Right lobe of liver (tissue), 6 donors: ENCODE data around the gene TSKS. TPM values are rescaled to one million over a fixed set of nuclear protein-coding genes. Genes with fewer than 3 reads are reported as not detected.

Source experiments
- ATAC-seq, 4 donors: fragments of 200-7000 bp; cut with Tn5 transposase; one replicate each; pipeline ENCODE4 v1.9.1; 2020; ENCODE audit warnings: mild to moderate bottlenecking in 4 of 4, moderate library complexity in 4 of 4
- DNase-seq, 3 donors: peaks; one replicate each; pipeline ENCODE4 v3.0.0-alpha.2; 2020
- H3K27ac ChIP-seq, 3 donors: fragments of 200-600 bp; one replicate each; pipeline ENCODE4 v1.8.0; 2022
- H3K27me3 ChIP-seq, 2 donors: fragments of 200-600 bp; one replicate each; pipeline ENCODE4 v1.8.0; 2022
- H3K36me3 ChIP-seq, 4 donors: fragments of 200-600 bp; sonication (generic) in 1 of 4; one replicate each; pipeline versions ENCODE4 v1.5.1 to v1.8.0; 2017 to 2022; ENCODE audit warnings: control low read depth in 1 of 4
- H3K4me1 ChIP-seq, 4 donors: fragments of 200-600 bp; sonication (generic) in 1 of 4; one replicate each; pipeline versions ENCODE4 v1.5.1 to v1.8.0; 2017 to 2022; ENCODE audit warnings: control low read depth in 1 of 4
- H3K4me3 ChIP-seq, 3 donors: fragments of 200-600 bp; one replicate each; pipeline ENCODE4 v1.8.0; 2022
- H3K9me3 ChIP-seq, 4 donors: fragments of 200-600 bp; sonication (generic) in 1 of 4; one replicate each; pipeline versions ENCODE4 v1.5.1 to v1.8.0; 2017 to 2022; ENCODE audit warnings: control low read depth in 1 of 4
- CTCF ChIP-seq, 4 donors: fragments of 200-600 bp in 3 of 4; fragments of 450-650 bp in 1 of 4; IDR thresholded peaks; one replicate each; pipeline versions ENCODE4 v1.5.1 to v1.8.0; 2016 to 2022; ENCODE audit warnings: antibody characterized with exemption in 4 of 4, mild to moderate bottlenecking in 2 of 4
- POLR2A ChIP-seq: fragments of 450-650 bp; IDR thresholded peaks from one replicate; pipeline ENCODE4 v1.6.1; 2017; ENCODE audit warnings: antibody characterized with exemption, mild to moderate bottlenecking
- WGBS: methylation state at CpG from one replicate; pipeline ENCODE4 v1.1.6; 2018; ENCODE audit warnings: low coverage, low lambda C conversion rate; ENCODE audit not compliant: insufficient coverage; ENCODE audit errors: missing lambda C conversion rate; 5-methylcytosine and 5-hydroxymethylcytosine counted together
- intact Hi-C, 2 donors: fragments of 100-400 bp; cut with DNase I; formaldehyde crosslinking; loops; one replicate each; pipeline versions ENCODE4 v1.11.2 to v1.14.1; 2022
- total RNA-seq, 6 experiments: library from RNA; depleted of rRNA in 2 of 6; stranded (reverse); fragments of >200 nt in 2 of 6; fragmentation: NEBNext Ultra II Directional in 3 of 6; extraction: Animal tissue kit (Norgen Biotek cat#: 25700) in 3 of 6; gene quantifications; one replicate each; pipeline versions ENCODE4 v1.1.0 to v1.2.4, GENCODE V29; 2016 to 2023
- donor health status: DM: no; HTN: yes; CAD: no.
- donor health status: DM: no; HTN: no; CAD: no.
- donor health status: DM: no; HTN: no; CAD: no.
- donor health status: DM: no; HTN: yes; CAD: no.
- donor health status: DM: no; HTN: yes; CAD: no.

TSKS gene
- total RNA-seq, 6 experiments from 2014 or later = not detected

GRCh38 chr19:49809160-49809940 lies 46.2 kb upstream of the TSKS start:
- H3K27ac ChIP-seq = peak overlapping the region; percentile 57 to 79 (median 65)
- H3K4me3 ChIP-seq = peak overlapping the region; percentile 61 to 79 (median 74)
- DNase-seq (peak; percentile 75 to 84 (median 80)), ATAC-seq (peak; percentile 58 to 68 (median 63))
- intact Hi-C loops = no loop called here
- TF ChIP-seq POLR2A (peak; percentile 48), CTCF (IDR thresholded peaks at IDR 0.05) (peak; percentile 7 to 35 (median 32))
- WGBS = 13% methylated on average over 7 of the region's 50 CpGs
- no peaks in the 10 kb centered on the region for H3K9me3 ChIP-seq
- H3K27me3 ChIP-seq = no peaks in the 10 kb centered on the region
- H3K36me3 ChIP-seq = peaks cover 0 to 4% (median 2%) of the 10 kb centered on the region in 4 donors
- H3K4me1 ChIP-seq = peaks cover 0 to 18% (median 3%) of the 10 kb centered on the region in 4 donors

DNA sequence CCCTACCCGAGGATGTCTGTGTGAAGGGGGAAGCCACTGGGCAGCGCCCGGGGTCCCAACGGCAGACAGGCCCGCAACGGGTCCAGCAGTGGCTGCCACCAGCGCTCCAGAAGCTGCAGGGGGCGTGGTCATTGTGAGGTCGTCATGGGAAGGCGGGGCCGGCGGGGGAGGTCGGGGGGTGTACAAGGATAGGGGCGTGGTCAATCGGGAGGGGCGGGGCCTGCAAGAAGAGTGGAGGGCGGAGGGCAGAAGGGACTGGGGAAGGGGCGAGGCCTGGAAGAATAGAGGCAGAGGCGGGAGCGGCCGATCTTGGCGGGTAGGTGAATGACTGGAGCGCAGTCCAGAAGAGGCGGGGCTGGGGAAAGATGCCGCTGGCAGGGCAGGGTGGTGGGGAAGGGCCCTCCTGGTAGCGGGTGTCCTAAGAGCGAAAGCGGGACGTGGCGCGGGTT lies 45.6 kb upstream of the TSKS start:
- Histone ChIP-seq H3K4me1 (peaks cover 0 to 15% (median 3%) of the 10 kb centered on the region in 4 donors), H3K27me3 (no peaks in the 10 kb centered on the region), H3K4me3 (peak overlapping the region; percentile 61 to 79 (median 74)), H3K27ac (peak overlapping the region; percentile 57 to 79 (median 65)), H3K9me3 (no peaks in the 10 kb centered on the region), H3K36me3 (peaks cover 0 to 4% (median 3%) of the 10 kb centered on the region in 4 donors)
- ATAC-seq (peak; percentile 79 to 86 (median 82)), DNase-seq (peak; percentile 95 to 98 (median 97))
- intact Hi-C loops = no loop called here
- 4% methylated on average over 26 of the region's 31 CpGs for WGBS
- TF ChIP-seq POLR2A (no peak), CTCF (IDR thresholded peaks at IDR 0.05) (no peak)

DNA sequence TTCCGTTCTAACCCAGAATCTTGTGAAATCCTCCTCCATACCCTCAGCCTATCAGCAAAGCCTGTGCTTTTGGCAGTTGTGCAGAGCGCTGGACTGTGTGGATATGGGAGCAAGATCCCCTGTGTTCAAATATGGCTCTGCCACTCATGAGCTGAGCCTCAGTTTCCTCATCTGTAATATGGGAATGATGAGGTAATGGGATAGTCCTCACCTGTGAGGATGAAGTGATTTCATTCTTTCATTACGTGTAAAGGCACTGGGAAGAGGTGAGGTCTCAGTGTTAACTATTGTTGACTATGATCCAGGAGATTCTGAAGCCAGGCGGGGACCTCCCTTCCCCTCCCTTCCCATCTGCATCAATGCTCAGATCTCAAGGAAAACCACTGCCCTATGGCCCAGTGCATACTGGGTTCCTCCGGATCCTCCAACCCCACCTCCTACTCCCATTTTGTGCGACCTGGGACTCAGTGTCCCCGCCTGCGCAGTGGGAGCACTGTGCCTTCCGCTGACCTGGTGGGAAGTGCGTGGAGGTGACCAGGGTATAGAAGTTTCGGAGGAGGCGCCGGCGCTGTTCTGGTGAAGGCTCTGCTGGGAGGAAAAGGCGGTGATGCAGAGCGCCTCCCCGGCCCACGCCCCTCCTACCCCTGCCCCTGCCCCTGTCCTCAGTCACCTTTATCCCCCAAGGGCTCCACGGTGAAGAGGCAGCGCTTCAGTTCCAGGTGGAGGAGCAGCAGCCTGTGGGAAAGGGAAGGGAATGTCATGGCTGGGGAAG lies 45.0 kb upstream of the TSKS start:
- Histone ChIP-seq H3K27me3 (no peaks in the 10 kb centered on the region), H3K9me3 (no peaks in the 10 kb centered on the region), H3K4me3 (peak overlapping the region in 1 of 3 donors; percentile 74), H3K36me3 (peaks cover 0 to 11% (median 8%) of the 10 kb centered on the region in 4 donors), H3K4me1 (peaks cover 0 to 14% (median 3%) of the 10 kb centered on the region in 4 donors), H3K27ac (no peak overlapping the region)
- no peak for TF ChIP-seq CTCF (IDR thresholded peaks at IDR 0.05)
- no peak for TF ChIP-seq POLR2A
- ATAC-seq (no peak), DNase-seq (peak in 1 of 3 donors; percentile 60)
- WGBS = 89% methylated on average over 10 of the region's 20 CpGs
- intact Hi-C loops = no loop called here

GRCh38 chr19:49807058-49807903 lies 44.2 kb upstream of the TSKS start:
- DNase-seq (no peak), ATAC-seq (no peak)
- peaks cover 0 to 14% (median 3%) of the 10 kb centered on the region in 4 donors for H3K4me1 ChIP-seq
- TF ChIP-seq CTCF (IDR thresholded peaks at IDR 0.05) = no peak
- peaks cover 0 to 12% (median 9%) of the 10 kb centered on the region in 4 donors for H3K36me3 ChIP-seq
- no peak overlapping the region for H3K27ac ChIP-seq
- no peaks in the 10 kb centered on the region for H3K9me3 ChIP-seq
- intact Hi-C loops = no loop called here
- no peak overlapping the region for H3K4me3 ChIP-seq
- WGBS = 77% methylated on average over 5 of the region's 18 CpGs
- H3K27me3 ChIP-seq = no peaks in the 10 kb centered on the region
